MM.1S (cell line): Measurements from ENCODE around the gene DCXR.

Experiments
- CTCF ChIP-seq: fragments of 300-600 bp; sonication (generic); IDR thresholded peaks from 2 replicates; pipeline ENCODE4 v1.5.1; 2016; ENCODE audit warnings: antibody characterized with exemption, low read length, mixed read lengths
- EZH2 ChIP-seq: fragments of 300-600 bp; sonication (generic); optimal IDR thresholded peaks from 2 replicates; pipeline ENCODE3; 2017; ENCODE audit warnings: low read depth, mild to moderate bottlenecking, antibody characterized with exemption, low read length, mixed read lengths

GRCh38 chr17:82024859-82025258 is 12.6 kb downstream of the DCXR start:
- TF ChIP-seq EZH2 = no peak
- TF ChIP-seq CTCF = no peak
